Calu3 (cell line): ENCODE data around the gene ATP2A1. TPM values are rescaled to one million over a fixed set of nuclear protein-coding genes. Genes with fewer than 3 reads are reported as not detected.

ENCODE experiments used
- BruUV-seq: library from RNA; stranded (reverse); fragments of 400-500 nt; replicated peaks from 2 replicates; lab custom pipeline; 2021; lab: Mats Ljungman, UMichigan
- CTCF ChIA-PET: fragments of 300-600 bp; sonication (Branson Sonifier 250); formaldehyde crosslinking; loops from one replicate; lab custom pipeline; 2022; ENCODE audit warnings: antibody characterized with exemption; lab: Charles Lee
- DNase-seq: peaks from one replicate; pipeline ENCODE4 v3.0.0; 2022
- H3K27ac Mint-ChIP-seq: one replicate; pipeline ENCODE4 v1.8.0; 2022; ENCODE audit warnings: mixed read lengths; ENCODE audit not compliant: unreplicated experiment
- H3K27me3 Mint-ChIP-seq: one replicate; pipeline ENCODE4 v1.8.0; 2022; ENCODE audit warnings: mixed read lengths; ENCODE audit not compliant: unreplicated experiment
- H3K36me3 Mint-ChIP-seq: one replicate; pipeline ENCODE4 v1.8.0; 2022; ENCODE audit warnings: mild to moderate bottlenecking, moderate library complexity, mixed read lengths; ENCODE audit not compliant: insufficient read depth, unreplicated experiment
- H3K4me1 Mint-ChIP-seq: one replicate; pipeline ENCODE4 v1.8.0; 2022; ENCODE audit warnings: mild to moderate bottlenecking, low read depth, mixed read lengths; ENCODE audit not compliant: unreplicated experiment
- H3K4me3 Mint-ChIP-seq: one replicate; pipeline ENCODE4 v1.8.0; 2022; ENCODE audit warnings: mild to moderate bottlenecking, low read depth, moderate library complexity, mixed read lengths; ENCODE audit not compliant: unreplicated experiment
- H3K9me3 Mint-ChIP-seq: one replicate; pipeline ENCODE4 v1.8.0; 2022; ENCODE audit warnings: low read depth, mixed read lengths; ENCODE audit not compliant: unreplicated experiment
- CTCF ChIP-seq: fragments of 200-600 bp; IDR thresholded peaks from one replicate; pipeline ENCODE4 v1.8.0; 2022; ENCODE audit warnings: antibody characterized with exemption; ENCODE audit not compliant: unreplicated experiment
- intact Hi-C: fragments of 100-400 bp; cut with micrococcal nuclease; formaldehyde crosslinking; loops from one replicate; pipeline ENCODE4 v1.10.0; 2022; ENCODE audit not compliant: unreplicated experiment
- total RNA-seq: library from RNA; stranded (reverse); gene quantifications from 2 replicates; pipeline ENCODE4 v1.2.3, GENCODE V29; 2022

ATP2A1 gene
- total RNA-seq, 1 experiment from 2014 or later = 5.7 TPM

GRCh38 chr16:28898266-28898665 lies 20.0 kb downstream of the ATP2A1 start:
- no peak for TF ChIP-seq CTCF
- CTCF ChIA-PET = no interaction called here

GRCh38 chr16:28898942-28899341 lies 20.7 kb downstream of the ATP2A1 start:
- TF ChIP-seq CTCF = no peak
- DNase-seq = no peak
- Mint-ChIP-seq H3K4me1 (no peaks in the 10 kb centered on the region), H3K9me3 (no peaks in the 10 kb centered on the region), H3K4me3 (no peak overlapping the region), H3K27ac (no peak overlapping the region), H3K27me3 (no peaks in the 10 kb centered on the region), H3K36me3 (peaks cover 24% of the 10 kb centered on the region)
- no TSS peak for BruUV-seq
- CTCF ChIA-PET = no interaction called here
- intact Hi-C loops = no loop called here

More at GRCh38 chr16:28898266-28898665, 20.0 kb downstream of the ATP2A1 start:
- Mint-ChIP-seq H3K4me3 (no peak overlapping the region), H3K36me3 (peaks cover 24% of the 10 kb centered on the region), H3K27me3 (no peaks in the 10 kb centered on the region), H3K4me1 (no peaks in the 10 kb centered on the region), H3K27ac (no peak overlapping the region), H3K9me3 (no peaks in the 10 kb centered on the region)
- intact Hi-C loops = no loop called here
- no TSS peak for BruUV-seq
- DNase-seq = no peak

GRCh38 chr16:28899882-28900590 lies 21.7 kb downstream of the ATP2A1 start:
- Mint-ChIP-seq H3K9me3 (no peaks in the 10 kb centered on the region), H3K4me1 (no peaks in the 10 kb centered on the region), H3K4me3 (no peak overlapping the region), H3K36me3 (peaks cover 24% of the 10 kb centered on the region), H3K27me3 (no peaks in the 10 kb centered on the region), H3K27ac (no peak overlapping the region)
- CTCF ChIA-PET = interaction anchor here (0.5 to 1.2 kb wide), 2 partner anchors 9 to 20 kb away, joined by 3 to 5 read pairs; no protein-coding TSS in a partner anchor
- no peak for TF ChIP-seq CTCF
- intact Hi-C loops = no loop called here
- no TSS peak for BruUV-seq
- no peak for DNase-seq

- no TSS peak for BruUV-seq
- peaks cover 27% of the 10 kb centered on the region for H3K36me3 Mint-ChIP-seq
- H3K9me3 Mint-ChIP-seq = no peaks in the 10 kb centered on the region
- no peak for TF ChIP-seq CTCF
- no peak overlapping the region for H3K4me3 Mint-ChIP-seq
- H3K27me3 Mint-ChIP-seq = no peaks in the 10 kb centered on the region
- intact Hi-C loops = no loop called here
- CTCF ChIA-PET = interaction anchor here (0.5 to 1.2 kb wide), 3 partner anchors 9 to 863 kb away, joined by 3 to 5 read pairs (median 4); no protein-coding TSS in a partner anchor
- H3K4me1 Mint-ChIP-seq = no peaks in the 10 kb centered on the region
- H3K27ac Mint-ChIP-seq = no peak overlapping the region
- DNase-seq = no peak
Observed at GRCh38 chr16:28900601-28901000, 22.3 kb downstream of the ATP2A1 start.
